Retinal pigment epithelial cell (primary cell): ENCODE results near the gene RNF115.

Experiments
- DNase-seq: peaks from one replicate; pipeline ENCODE4 v3.0.0-alpha.2; 2010; ENCODE audit warnings: low read depth
- H3K4me3 ChIP-seq: 2 replicates; pipeline ENCODE4 v1.5.1; 2011; ENCODE audit warnings: mild to moderate bottlenecking, low read length, control low read depth, moderate library complexity
- TF ChIP-seq, protein P1 (sequence below): conservative IDR thresholded peaks from 2 replicates; pipeline ENCODE4 v1.5.1; 2011; ENCODE audit warnings: low read depth, low read length, control low read depth, inconsistent platforms

The RNF115 gene

DNA sequence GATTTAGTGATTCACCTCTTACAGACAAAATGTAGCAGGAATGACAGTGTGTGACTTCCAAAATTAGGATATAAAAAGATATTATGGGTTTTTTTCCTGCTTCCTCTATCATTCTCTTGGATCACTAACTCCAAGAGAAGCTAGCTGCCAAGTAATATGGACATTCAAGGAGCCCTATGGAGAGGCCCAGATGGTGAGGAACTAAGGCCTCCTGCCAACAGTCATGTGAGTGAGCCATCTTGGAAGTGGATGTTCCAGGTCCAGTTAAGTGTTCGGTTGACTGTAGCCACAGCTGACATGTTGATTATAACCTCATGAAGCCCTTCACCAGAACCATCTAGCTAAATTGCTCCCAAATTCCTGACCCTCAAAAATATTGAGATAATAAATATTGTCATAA is 65.8 kb downstream of the RNF115 start:
- TF ChIP-seq, protein P1, sequence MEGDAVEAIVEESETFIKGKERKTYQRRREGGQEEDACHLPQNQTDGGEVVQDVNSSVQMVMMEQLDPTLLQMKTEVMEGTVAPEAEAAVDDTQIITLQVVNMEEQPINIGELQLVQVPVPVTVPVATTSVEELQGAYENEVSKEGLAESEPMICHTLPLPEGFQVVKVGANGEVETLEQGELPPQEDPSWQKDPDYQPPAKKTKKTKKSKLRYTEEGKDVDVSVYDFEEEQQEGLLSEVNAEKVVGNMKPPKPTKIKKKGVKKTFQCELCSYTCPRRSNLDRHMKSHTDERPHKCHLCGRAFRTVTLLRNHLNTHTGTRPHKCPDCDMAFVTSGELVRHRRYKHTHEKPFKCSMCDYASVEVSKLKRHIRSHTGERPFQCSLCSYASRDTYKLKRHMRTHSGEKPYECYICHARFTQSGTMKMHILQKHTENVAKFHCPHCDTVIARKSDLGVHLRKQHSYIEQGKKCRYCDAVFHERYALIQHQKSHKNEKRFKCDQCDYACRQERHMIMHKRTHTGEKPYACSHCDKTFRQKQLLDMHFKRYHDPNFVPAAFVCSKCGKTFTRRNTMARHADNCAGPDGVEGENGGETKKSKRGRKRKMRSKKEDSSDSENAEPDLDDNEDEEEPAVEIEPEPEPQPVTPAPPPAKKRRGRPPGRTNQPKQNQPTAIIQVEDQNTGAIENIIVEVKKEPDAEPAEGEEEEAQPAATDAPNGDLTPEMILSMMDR = no peak
- DNase-seq = no peak
- no peak overlapping the region for H3K4me3 ChIP-seq

- H3K4me3 ChIP-seq = no peak overlapping the region
- TF ChIP-seq, protein P1 = no peak
- no peak for DNase-seq
Observed at GRCh38 chr1:145757420-145757819, 66.5 kb downstream of the RNF115 start.

DNA sequence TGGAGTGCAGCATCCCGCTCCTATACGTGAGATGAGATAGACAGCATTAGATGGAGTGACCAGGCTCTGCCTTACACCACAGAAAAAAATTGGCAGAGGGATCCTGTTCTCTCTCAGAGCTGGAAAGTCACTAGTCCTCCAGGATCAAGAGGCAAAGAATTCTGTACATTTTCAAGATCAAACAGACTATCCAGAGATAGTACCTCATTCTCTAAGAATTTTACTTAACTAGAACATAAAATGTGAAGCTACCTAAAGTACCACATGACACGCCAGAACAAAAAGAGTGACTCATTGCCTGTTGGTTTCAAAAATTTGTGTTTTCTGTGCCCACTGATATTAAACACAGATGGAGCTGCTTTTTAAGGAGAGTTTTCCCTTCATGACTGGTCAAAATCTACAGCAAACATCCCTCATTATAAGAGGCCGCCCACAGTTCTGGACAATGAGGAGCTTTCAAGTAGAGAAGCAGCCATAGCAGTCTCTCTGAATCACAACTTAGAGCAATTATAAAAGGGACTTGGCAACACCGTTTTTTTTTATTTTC is 72.3 kb downstream of the RNF115 start:
- H3K4me3 ChIP-seq = no peak overlapping the region
- DNase-seq = peak; percentile 27
- TF ChIP-seq, protein P1 = no peak

DNA sequence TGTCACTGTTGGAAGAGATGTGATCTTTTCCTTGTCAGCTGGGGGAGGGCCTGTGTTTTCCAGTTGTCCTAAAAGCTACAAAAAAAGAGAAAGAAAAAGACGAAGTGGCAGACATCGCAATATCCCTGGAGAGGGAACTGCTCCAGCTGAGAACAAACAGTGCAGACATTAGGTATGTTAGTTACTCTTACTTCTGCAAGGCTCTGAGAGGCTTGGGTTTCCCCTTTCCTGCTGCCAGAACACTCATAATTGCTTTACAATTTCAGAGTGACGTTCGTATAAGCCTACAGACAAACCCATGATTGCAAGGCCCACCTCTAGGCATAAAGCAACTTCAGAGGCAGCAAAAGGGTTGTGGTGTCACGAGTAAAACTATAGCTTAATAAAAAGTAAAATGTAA is 73.5 kb downstream of the RNF115 start:
- TF ChIP-seq, protein P1 = no peak

GRCh38 chr1:145747398-145748247 is 76.3 kb downstream of the RNF115 start:
- DNase-seq = no peak
- TF ChIP-seq, protein P1 = no peak

More for the DNA sequence above, 73.5 kb downstream of the RNF115 start:
- H3K4me3 ChIP-seq = no peak overlapping the region
- no peak for DNase-seq

GRCh38 chr1:145740269-145740668 is 83.6 kb downstream of the RNF115 start:
- TF ChIP-seq, protein P1 = no peak
- no peak for DNase-seq
- no peak overlapping the region for H3K4me3 ChIP-seq

More at GRCh38 chr1:145747398-145748247, 76.3 kb downstream of the RNF115 start:
- no peak overlapping the region for H3K4me3 ChIP-seq

DNA sequence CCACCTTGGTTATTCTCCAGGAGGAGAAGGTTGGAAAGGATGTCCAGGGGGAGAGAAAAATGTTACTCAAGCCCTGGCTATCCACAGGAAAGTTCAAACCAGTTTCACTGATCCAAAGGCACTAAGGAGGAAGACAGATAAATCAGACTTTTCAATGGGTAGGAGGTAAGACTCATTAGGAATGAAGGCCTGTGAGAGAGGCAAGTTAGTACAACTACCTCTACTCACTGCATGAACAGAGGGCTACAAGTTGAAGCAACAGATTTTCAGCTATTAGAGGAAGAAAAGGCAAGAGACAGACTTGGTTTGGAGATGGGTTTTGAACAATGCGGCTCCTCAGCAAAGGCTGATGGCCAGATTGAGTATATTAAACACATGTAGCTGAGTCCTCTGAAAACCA is 87.7 kb downstream of the RNF115 start:
- H3K4me3 ChIP-seq = no peak overlapping the region
- no peak for DNase-seq
- TF ChIP-seq, protein P1 = no peak
